HEK293 (cell line): Measurements from ENCODE around the gene QSER1.

Source experiments
- YY1 ChIP-seq: fragments of 450-650 bp; formaldehyde crosslinking; IDR thresholded peaks from 2 replicates; pipeline ENCODE4 v1.5.1; 2018; ENCODE audit warnings: missing biosample characterization, missing genetic modification characterization
- ZNF23 ChIP-seq: fragments of 450-650 bp; formaldehyde crosslinking; IDR thresholded peaks from 2 replicates; pipeline ENCODE4 v1.5.1; 2016; ENCODE audit warnings: missing biosample characterization, missing genetic modification characterization, borderline replicate concordance
- ZNF24 ChIP-seq: fragments of 450-650 bp; formaldehyde crosslinking; IDR thresholded peaks from 2 replicates; pipeline ENCODE4 v1.5.1; 2016; ENCODE audit warnings: missing biosample characterization, missing genetic modification characterization
- ZNF274 ChIP-seq, 2 experiments: fragments of 200-500 bp in 1 of 2; fragments of 450-650 bp in 1 of 2; sonication (Bioruptor generic) in 1 of 2; formaldehyde crosslinking in 1 of 2; IDR thresholded peaks; 2 replicates each; pipeline versions ENCODE4 v1.5.1 to v1.6.1; 2014 to 2016; ENCODE audit warnings: borderline replicate concordance in 1 of 2, inconsistent platforms in 1 of 2, low read length in 1 of 2, missing biosample characterization in 1 of 2, missing genetic modification characterization in 1 of 2
- ZNF302 ChIP-seq: fragments of 450-650 bp; formaldehyde crosslinking; IDR thresholded peaks from 2 replicates; pipeline ENCODE4 v1.5.1; 2016; ENCODE audit warnings: missing biosample characterization, missing genetic modification characterization, low read depth
- ZNF324 ChIP-seq: fragments of 450-650 bp; formaldehyde crosslinking; IDR thresholded peaks from 2 replicates; pipeline ENCODE4 v1.5.1; 2016; ENCODE audit warnings: missing biosample characterization, missing genetic modification characterization
- TF ChIP-seq, protein P1 (sequence below): fragments of 450-650 bp; formaldehyde crosslinking; IDR thresholded peaks from 2 replicates; pipeline ENCODE4 v1.5.1; 2016; ENCODE audit warnings: missing biosample characterization, missing genetic modification characterization, low read depth
- TF ChIP-seq, protein P2 (sequence below): fragments of 450-650 bp; formaldehyde crosslinking; IDR thresholded peaks from 2 replicates; pipeline ENCODE4 v1.5.1; 2016; ENCODE audit warnings: missing biosample characterization, missing genetic modification characterization

GRCh38 chr11:33000181-33000580, 107.6 kb downstream of the QSER1 start:
- TF ChIP-seq, protein P1, sequence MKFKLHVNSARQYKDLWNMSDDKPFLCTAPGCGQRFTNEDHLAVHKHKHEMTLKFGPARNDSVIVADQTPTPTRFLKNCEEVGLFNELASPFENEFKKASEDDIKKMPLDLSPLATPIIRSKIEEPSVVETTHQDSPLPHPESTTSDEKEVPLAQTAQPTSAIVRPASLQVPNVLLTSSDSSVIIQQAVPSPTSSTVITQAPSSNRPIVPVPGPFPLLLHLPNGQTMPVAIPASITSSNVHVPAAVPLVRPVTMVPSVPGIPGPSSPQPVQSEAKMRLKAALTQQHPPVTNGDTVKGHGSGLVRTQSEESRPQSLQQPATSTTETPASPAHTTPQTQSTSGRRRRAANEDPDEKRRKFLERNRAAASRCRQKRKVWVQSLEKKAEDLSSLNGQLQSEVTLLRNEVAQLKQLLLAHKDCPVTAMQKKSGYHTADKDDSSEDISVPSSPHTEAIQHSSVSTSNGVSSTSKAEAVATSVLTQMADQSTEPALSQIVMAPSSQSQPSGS, result no peak
- TF ChIP-seq ZNF23 (no peak), ZNF274 (IDR thresholded peaks at IDR 0.05; ENCODE audit: low read length) (no peak), ZNF274 (tag by site-specific recombination; IDR thresholded peaks at IDR 0.05; ENCODE audit: borderline replicate concordance) (no peak), YY1 (tag by site-specific recombination) (no peak), ZNF24 (no peak), ZNF324 (tag by site-specific recombination) (no peak), ZNF302 (no peak)
- TF ChIP-seq, protein P2, sequence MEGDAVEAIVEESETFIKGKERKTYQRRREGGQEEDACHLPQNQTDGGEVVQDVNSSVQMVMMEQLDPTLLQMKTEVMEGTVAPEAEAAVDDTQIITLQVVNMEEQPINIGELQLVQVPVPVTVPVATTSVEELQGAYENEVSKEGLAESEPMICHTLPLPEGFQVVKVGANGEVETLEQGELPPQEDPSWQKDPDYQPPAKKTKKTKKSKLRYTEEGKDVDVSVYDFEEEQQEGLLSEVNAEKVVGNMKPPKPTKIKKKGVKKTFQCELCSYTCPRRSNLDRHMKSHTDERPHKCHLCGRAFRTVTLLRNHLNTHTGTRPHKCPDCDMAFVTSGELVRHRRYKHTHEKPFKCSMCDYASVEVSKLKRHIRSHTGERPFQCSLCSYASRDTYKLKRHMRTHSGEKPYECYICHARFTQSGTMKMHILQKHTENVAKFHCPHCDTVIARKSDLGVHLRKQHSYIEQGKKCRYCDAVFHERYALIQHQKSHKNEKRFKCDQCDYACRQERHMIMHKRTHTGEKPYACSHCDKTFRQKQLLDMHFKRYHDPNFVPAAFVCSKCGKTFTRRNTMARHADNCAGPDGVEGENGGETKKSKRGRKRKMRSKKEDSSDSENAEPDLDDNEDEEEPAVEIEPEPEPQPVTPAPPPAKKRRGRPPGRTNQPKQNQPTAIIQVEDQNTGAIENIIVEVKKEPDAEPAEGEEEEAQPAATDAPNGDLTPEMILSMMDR (tag by site-specific recombination), result no peak
